ENCODE results near the gene LRRC8A. TPM values are rescaled to one million over a fixed set of nuclear protein-coding genes. Genes with fewer than 3 reads are reported as not detected.
"Not testable (repeated sequence)": the region's sequence is repeated elsewhere in the genome, so short reads cannot be mapped to it uniquely, and the experiment has no call there.

The LRRC8A gene
- total RNA-seq, 2 donors from 2014 or later = 16.3 to 20.9 TPM

DNA sequence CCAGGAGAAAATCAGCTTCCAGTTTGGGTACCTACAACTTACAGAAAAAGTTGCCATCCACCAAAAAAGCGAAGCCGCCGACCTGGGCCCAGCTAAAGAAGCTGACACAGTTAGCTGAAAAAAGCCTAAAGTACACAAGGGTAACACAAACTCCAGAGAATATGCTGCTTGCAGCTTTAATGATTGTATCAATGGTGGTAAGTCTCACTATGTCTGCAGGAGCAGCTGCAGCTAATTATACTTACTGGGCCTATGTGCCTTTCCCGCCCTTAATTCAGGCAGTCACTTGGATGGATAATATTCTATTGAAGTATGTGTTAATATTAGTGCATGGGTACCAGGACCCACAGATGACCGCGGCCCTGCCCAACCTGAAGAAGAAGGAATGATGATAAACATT, 27.5 kb upstream of the LRRC8A start:
- Mint-ChIP-seq H3K36me3 (peaks cover 9 to 16% of the 10 kb centered on the region in 2 donors), H3K9me3 (peaks cover 8 to 13% of the 10 kb centered on the region in 2 donors)
- ATAC-seq = not testable (repeated sequence)

DNA sequence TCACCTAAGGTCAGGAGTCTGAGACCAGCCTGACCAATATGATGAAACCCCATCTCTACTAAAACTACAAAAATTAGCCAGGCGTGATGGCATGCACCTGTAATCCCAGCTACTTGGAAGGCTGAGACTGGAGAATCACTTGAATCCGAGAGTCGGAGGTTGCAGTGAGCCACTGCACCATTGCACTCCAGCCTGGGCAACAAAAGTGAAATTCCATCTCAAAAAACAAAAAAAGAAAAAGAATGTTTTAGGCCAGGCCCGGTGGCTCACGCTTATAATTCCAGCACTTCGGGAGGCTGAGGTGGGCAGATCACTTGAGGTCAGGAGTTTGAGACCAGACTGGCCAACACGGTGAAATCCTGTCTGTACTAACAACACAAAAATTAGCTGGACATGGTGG, 23.5 kb upstream of the LRRC8A start:
- ATAC-seq; H3K9me3 Mint-ChIP-seq; H3K36me3 Mint-ChIP-seq; H3K27ac Mint-ChIP-seq; DNase-seq (ENCODE audit: low spot score in 2 of 2): not testable (repeated sequence)

More for the DNA sequence above, 27.5 kb upstream of the LRRC8A start:
- not testable (repeated sequence) for DNase-seq (ENCODE audit: low spot score in 2 of 2); H3K27ac Mint-ChIP-seq

DNA sequence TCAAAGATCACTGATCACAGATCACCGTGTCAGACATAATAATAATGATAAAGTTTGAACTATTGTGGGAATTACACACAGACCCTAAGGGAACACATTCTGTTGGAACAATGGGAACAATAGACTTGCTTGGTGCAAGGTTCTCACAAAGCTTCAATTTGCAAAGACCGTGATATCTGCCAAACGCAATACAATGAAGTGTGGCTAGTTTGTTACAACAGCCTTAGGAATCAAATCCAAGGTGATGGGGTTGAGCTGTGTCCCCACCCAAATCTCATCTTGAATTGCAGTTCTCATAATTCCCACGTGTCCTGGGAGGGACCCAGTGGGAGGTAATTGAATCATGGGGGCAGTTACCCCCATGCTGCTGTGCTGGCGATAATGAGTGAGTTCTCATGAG, 21.0 kb upstream of the LRRC8A start:
- ATAC-seq = no peak
- DNase-seq (ENCODE audit: low spot score in 2 of 2) = no peak
- H3K27ac Mint-ChIP-seq = no peak overlapping the region
- no peaks in the 10 kb centered on the region for H3K9me3 Mint-ChIP-seq
- no peaks in the 10 kb centered on the region for H3K36me3 Mint-ChIP-seq

DNA sequence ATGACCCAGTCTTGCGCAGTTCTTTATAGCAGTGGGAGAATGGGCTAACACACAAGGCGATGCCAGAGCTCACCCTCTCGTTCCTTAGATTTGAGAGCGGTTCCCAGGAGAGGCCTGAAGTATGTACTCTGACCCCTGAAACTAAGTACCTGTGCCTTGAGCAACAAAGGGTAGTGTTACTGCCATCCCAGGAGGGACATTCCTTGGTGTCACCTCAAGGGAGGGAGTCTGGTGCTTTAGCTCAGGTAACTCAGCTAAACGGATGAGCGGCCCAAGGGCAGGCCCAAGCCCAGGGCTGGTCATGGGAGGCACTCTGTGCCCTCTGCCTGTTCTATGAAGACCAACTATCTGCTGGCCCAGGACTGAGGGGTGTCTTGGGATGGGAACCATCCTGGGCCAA, 20.4 kb upstream of the LRRC8A start:
- no peaks in the 10 kb centered on the region for H3K9me3 Mint-ChIP-seq
- H3K36me3 Mint-ChIP-seq = no peaks in the 10 kb centered on the region
- no peak for DNase-seq (ENCODE audit: low spot score in 2 of 2)
- H3K27ac Mint-ChIP-seq = no peak overlapping the region
- ATAC-seq = no peak

DNA sequence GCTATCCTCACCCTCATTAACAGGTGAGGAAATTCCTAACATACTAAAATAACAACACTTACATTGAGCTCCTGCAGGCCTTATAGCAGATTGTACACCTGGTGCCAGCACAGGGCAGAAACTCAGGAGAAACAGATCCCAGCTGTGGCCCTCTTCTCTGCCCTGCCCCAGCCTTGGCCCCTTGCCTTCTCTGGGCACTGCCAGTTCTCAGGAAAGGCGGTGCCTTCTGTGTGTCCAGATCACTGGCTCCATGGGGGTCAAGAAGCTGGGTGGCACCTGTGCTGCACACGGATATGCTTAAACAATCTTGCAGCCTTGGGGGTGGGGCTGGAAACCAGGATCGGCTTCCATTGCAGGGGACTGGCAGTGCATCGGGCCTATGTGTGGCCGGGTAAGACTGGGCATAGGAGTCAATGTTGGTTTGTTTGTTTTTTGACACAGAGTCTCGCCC, 19.5 kb upstream of the LRRC8A start:
- no peaks in the 10 kb centered on the region for H3K9me3 Mint-ChIP-seq
- no peak overlapping the region for H3K27ac Mint-ChIP-seq
- no peaks in the 10 kb centered on the region for H3K36me3 Mint-ChIP-seq
- no peak for DNase-seq (ENCODE audit: low spot score in 2 of 2)
- ATAC-seq = no peak

DNA sequence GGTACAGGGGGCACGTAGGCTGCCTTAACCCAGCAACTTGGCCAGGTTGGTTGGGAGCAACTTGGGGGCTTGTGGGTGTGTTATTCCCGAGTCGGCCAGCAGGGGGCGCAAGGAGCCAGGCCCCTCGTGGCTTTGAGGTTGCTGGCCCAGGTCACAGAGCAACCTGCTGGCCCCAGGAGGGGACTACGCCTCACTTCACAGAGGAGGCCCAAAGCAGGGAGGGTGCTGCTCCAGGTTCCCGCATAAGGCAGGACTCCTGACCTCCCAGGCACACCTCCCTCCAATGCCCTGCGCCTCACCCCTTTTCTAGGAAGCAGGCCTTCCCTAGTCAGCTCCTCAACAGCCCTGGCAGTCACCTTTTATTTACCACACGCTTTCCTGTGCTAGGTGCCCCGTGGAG, 18.3 kb upstream of the LRRC8A start:
- Mint-ChIP-seq H3K9me3 (no peaks in the 10 kb centered on the region), H3K27ac (no peak overlapping the region), H3K36me3 (no peaks in the 10 kb centered on the region)
- peak; percentile 76 to 91 for DNase-seq (ENCODE audit: low spot score in 2 of 2)
- peak; percentile 94 to 98 for ATAC-seq

DNA sequence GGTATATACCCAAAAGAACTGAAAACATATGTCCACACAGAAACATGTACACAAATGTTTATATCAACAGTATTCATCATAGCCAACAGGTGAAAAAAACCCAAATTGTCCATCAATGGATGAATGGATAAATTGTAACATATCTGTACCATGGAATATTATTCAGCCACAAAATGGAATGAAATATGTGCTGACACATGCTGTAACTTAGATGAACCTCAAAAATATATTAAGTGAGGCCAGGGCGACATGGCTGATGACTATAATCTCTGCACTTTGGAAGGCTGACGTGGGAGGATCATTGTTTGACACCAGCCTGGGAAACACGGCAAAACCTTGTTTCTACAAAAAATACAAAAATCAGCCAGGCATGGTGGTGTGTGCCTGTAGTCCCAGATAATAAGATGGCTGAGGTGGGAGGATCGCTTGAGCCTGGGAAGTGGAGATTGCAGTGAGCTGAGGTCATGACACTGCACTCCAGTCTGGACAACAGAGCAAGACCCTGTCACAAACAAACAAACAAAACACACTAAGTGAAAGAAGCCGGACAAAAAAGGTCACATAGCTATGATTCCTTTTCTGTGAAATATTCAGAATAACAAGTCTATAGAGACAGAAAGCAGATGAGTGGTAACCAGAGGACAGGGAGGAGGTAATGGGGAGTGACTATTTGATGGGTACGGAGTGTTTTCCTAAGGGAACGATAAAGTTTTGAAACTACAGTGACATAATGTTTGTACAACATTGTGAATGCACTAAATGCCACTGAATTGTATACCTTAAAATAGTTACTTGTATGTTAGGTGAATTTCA, 11.6 kb upstream of the LRRC8A start:
- Mint-ChIP-seq H3K36me3 (no peaks in the 10 kb centered on the region), H3K27ac (peak overlapping the region in 1 of 2 donors; percentile 59), H3K9me3 (no peaks in the 10 kb centered on the region)
- ATAC-seq (no peak), DNase-seq (ENCODE audit: low spot score in 2 of 2) (no peak)

DNA sequence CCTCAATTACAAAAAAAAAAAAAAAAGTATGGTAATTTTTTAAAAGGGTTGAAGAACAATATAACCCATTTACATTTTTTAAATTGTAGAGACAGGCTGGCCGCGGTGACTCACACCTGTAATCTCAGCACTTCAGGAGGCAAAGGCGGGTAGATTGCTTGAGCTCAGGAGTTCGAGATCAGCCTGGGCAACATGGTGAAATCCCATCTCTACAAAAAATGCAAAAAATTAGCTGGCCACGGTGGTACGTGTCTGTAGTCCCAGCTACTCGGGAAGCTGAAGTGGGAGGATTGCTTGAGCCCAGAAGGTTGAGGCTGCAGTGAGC, 11.0 kb upstream of the LRRC8A start:
- H3K27ac Mint-ChIP-seq; H3K9me3 Mint-ChIP-seq; H3K36me3 Mint-ChIP-seq; DNase-seq (ENCODE audit: low spot score in 2 of 2); ATAC-seq: not testable (repeated sequence)

DNA sequence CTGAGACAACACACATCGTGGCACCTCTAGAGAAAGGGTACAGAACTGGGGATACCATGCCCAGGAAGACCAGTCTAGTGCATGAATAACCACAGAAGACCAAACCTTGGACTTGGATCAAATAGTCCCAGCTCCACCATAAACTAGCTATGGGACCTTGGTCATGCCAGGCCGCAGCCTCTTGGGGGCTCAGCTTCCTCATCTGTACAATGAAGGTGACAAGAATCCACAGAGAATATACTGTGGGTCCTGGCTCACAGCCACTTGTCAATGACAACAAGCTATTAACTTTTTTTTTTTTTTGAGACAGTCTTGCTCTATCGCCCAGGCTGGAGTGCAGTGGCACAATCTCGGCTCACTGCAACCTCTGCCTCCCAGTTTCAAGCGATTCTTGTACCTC, 4.1 kb upstream of the LRRC8A start:
- H3K36me3 Mint-ChIP-seq = peaks cover 13 to 21% of the 10 kb centered on the region in 2 donors
- ATAC-seq (no peak), DNase-seq (ENCODE audit: low spot score in 2 of 2) (no peak)
- H3K9me3 Mint-ChIP-seq = no peaks in the 10 kb centered on the region
- no peak overlapping the region for H3K27ac Mint-ChIP-seq

DNA sequence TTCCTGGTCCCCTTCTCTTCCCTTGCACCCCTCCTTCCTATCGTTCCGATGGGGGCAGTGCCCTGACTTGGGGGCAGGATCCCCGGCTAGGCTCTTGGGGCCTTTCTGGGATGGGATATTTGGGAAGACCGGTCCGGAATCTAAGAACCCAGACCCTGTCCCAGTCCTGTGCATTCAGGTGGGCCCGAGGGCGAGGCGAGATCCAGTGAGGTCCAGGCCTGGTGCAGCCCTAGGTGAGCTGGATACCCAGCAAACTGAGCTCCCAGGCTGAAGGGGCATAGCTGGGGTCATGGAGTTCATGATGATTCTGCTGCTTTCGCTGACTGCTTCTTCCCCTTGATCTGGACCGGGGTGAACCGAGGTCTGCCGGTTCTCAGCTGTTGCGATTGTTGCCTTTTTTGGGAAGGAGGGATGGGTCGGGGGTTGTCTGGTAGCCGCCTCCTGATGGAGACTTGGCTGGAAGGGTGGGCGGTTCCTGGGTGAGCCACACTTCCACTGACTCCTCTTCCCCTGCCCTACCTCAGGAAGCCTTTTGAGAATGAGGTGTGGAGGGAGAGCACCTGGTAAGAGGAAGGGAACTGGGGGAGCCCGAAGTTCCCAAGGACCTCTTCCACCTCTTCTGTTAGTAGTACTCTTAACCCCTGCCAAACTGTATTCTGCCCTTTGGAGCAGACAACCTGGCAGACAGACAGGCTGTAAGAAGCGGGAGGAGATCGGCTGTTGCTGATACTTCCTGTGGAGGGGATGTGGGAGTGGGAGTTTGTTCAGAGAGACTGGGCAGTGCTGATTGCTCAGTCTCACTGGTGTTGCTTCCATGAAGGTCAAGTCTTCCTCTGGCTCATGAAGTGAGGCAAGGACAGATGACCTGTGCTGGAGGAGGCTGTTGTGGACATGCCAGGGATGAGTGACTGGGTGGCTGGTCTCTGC, 1.0 kb downstream of the LRRC8A start:
- Mint-ChIP-seq H3K9me3 (no peaks in the 10 kb centered on the region), H3K36me3 (peaks cover 14 to 27% of the 10 kb centered on the region in 2 donors), H3K27ac (peak overlapping the region; percentile 95 to 97)
- DNase-seq (ENCODE audit: low spot score in 2 of 2) = no peak
- ATAC-seq = peak in 1 of 2 donors; percentile 35

DNA sequence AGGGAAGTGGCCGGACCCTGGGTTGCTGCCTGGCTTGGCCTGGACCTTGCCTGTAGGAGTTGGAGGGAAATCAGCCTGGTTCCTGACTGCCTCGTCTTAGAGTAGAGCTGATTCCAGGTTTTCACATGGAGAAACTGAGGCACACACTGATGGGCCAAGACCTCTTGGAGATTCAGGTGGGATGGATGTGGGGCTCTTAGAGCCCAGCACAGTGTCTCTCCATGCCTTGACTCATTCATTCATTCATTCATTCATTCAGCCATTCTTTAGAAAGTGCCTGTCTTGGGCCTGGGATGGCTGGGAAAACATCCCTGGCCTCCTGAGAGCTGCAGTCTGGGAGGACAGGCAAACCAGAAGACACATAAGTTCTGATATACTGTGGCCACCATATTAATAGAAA, 2.2 kb downstream of the LRRC8A start:
- Mint-ChIP-seq H3K9me3 (no peaks in the 10 kb centered on the region), H3K36me3 (peaks cover 14 to 32% of the 10 kb centered on the region in 2 donors), H3K27ac (peak overlapping the region in 1 of 2 donors; percentile 75)
- DNase-seq (ENCODE audit: low spot score in 2 of 2) (no peak), ATAC-seq (no peak)

DNA sequence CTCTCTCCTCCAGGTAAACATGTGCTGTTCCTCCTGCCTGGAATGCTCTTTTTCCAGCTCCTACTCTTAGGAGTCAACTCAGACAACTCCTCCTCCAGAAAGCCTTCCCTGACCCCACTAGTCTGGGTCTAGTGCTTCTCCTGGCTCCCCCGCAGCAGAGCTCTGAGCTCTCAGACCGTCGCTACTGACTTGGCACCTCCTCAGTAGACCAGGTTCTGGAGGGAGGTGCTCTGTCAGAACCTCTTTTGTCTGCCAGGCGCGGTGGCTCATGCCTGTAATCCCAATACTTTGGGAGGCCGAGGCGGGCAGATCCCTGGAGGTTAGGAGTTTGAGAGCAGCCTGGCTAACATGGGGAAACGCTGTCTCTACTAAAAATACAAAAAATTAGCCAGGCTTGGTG, 3.4 kb downstream of the LRRC8A start:
- Mint-ChIP-seq H3K27ac (peak overlapping the region in 1 of 2 donors; percentile 57), H3K9me3 (no peaks in the 10 kb centered on the region), H3K36me3 (peaks cover 14 to 32% of the 10 kb centered on the region in 2 donors)
- DNase-seq (ENCODE audit: low spot score in 2 of 2) (no peak), ATAC-seq (no peak)

DNA sequence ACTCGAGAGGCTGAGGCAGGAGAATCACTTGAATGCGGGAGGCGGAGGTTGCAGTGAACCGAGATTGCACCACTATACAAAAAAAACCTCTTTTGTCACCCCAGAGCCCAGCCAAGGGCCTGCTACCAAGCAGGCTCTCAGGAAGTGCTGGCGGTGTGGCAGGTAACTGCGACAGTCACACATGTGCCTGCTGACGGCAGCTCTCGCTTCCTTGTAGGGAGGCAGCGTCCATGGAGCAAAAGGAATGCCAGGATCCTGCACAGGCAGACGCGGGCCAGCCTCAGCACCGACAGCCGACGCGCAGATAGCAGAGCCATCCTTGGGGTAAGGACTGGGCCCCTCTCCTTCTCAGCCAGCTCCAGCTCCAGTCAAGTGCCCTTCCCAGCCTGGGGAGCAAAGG, 3.9 kb downstream of the LRRC8A start:
- ATAC-seq = no peak

DNA sequence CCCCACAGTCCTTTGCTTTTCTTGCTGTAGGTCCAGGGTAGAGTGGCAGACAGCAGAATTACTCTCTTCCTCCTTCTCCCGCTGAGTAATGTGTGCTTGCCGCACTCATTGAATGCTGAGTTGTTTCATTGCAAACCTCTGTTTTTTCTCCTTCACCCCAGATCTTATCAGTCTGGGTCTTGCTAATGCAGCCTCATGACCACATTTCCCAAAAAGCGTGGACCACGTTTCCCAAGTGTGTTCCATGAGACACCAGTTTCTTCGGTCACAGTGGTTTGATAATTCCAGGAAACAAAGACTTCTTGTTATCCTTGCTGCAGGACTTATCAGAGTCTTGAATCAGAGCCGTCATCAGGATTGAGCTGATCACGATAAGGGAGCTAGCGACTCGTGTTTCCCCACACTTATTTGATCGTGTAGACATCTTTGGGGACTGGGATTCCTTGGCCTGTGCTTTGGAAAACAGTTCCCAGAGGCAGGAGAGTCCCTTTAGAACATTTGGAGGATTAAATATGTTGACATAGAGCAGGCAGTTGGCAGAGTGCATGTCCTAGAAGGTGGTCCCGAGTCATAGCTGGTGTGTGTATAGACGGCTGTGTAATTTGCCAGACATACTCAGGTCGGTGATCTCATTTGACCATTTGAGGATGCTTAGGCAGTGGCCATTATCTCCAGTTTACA, 4.4 kb downstream of the LRRC8A start:
- peak overlapping the region in 1 of 2 donors; percentile 23 for H3K27ac Mint-ChIP-seq
- no peaks in the 10 kb centered on the region for H3K9me3 Mint-ChIP-seq
- H3K36me3 Mint-ChIP-seq = peaks cover 10 to 24% of the 10 kb centered on the region in 2 donors
- no peak for ATAC-seq
- no peak for DNase-seq (ENCODE audit: low spot score in 2 of 2)

More for the DNA sequence above, 3.9 kb downstream of the LRRC8A start:
- Mint-ChIP-seq H3K9me3 (no peaks in the 10 kb centered on the region), H3K27ac (no peak overlapping the region), H3K36me3 (peaks cover 12 to 29% of the 10 kb centered on the region in 2 donors)
- no peak for DNase-seq (ENCODE audit: low spot score in 2 of 2)

DNA sequence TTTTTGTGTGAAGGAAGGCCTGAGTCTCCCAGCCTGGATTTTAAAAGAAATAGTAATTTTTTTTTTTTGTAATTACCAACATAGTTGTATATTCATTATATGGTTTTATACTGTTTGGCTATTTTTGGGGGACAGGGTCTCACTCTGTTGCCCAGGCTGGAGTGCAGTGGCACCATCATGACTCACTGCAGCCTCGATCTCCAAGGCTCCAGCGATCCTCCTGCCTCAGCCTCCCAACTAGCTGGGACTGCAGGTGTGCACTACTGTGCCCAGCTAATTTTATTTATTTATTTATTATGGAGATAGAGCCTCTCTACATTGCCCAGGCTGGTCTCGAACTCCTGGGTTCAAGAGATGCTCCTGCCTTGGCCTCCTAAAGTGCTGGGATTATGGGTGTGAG, 5.1 kb downstream of the LRRC8A start:
- Mint-ChIP-seq H3K36me3 (peaks cover 10 to 17% of the 10 kb centered on the region in 2 donors), H3K27ac (peak overlapping the region in 1 of 2 donors; percentile 55), H3K9me3 (no peaks in the 10 kb centered on the region)
- DNase-seq (ENCODE audit: low spot score in 2 of 2) (no peak), ATAC-seq (no peak)

DNA sequence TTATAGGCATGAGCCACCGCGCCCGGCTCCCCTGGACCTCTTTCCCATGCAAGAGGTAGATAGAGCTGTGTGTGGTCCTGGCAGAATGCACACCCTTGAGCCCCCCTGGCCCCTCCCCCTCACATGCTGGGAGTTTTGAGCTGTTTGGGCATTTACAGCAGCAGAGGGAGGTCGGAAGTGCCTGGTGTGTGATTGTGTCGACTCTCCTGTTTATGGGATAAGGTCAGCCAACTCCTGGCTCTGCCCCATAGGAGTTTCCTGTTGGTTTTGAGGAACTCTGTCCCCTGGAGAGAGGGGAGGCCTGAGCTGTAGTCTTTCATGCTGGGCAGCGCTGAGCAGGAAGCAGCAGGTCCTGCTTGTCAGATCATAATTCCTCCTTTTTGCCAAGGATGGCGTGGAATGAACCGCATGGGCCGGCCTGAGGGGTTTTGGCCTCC, 6.0 kb downstream of the LRRC8A start:
- Mint-ChIP-seq H3K36me3 (peaks cover 4 to 11% of the 10 kb centered on the region in 2 donors), H3K9me3 (no peaks in the 10 kb centered on the region), H3K27ac (no peak overlapping the region)
- DNase-seq (ENCODE audit: low spot score in 2 of 2) (no peak), ATAC-seq (no peak)
